HG03439 (cell line): ENCODE data around the gene CTDP1.

Source experiments
- ATAC-seq: cut with Tn5 transposase; IDR thresholded peaks from one replicate; pipeline ENCODE4 v1.9.1; 2021; ENCODE audit warnings: mild to moderate bottlenecking, moderate library complexity; ENCODE audit not compliant: unreplicated experiment

Gene CTDP1

GRCh38 chr18:79695856-79696850 is 16.6 kb downstream of the CTDP1 start:
- ATAC-seq = no peak

- no peak for ATAC-seq
These were observed 17.6 kb downstream of the CTDP1 start for GRCh38 chr18:79697178-79697577.

GRCh38 chr18:79697976-79698375 is 18.4 kb downstream of the CTDP1 start:
- no peak for ATAC-seq

GRCh38 chr18:79698668-79699335 is 19.2 kb downstream of the CTDP1 start:
- no peak for ATAC-seq

GRCh38 chr18:79699653-79700052 is 20.1 kb downstream of the CTDP1 start:
- no peak for ATAC-seq

- no peak for ATAC-seq
These were observed 23.3 kb downstream of the CTDP1 start for GRCh38 chr18:79702906-79703305.

GRCh38 chr18:79704631-79705030 is 25.0 kb downstream of the CTDP1 start:
- ATAC-seq = no peak

GRCh38 chr18:79705272-79705671 is 25.7 kb downstream of the CTDP1 start:
- no peak for ATAC-seq

GRCh38 chr18:79706006-79706405 is 26.4 kb downstream of the CTDP1 start:
- no peak for ATAC-seq

GRCh38 chr18:79706658-79707057 is 27.1 kb downstream of the CTDP1 start:
- no peak for ATAC-seq

- no peak for ATAC-seq
These were observed 27.6 kb downstream of the CTDP1 start for GRCh38 chr18:79707239-79707638.

GRCh38 chr18:79707671-79708070 is 28.1 kb downstream of the CTDP1 start:
- no peak for ATAC-seq

GRCh38 chr18:79708412-79708811 is 28.8 kb downstream of the CTDP1 start:
- no peak for ATAC-seq

- ATAC-seq = no peak
These were observed 32.7 kb downstream of the CTDP1 start for GRCh38 chr18:79712206-79712857.

GRCh38 chr18:79713341-79713740 is 33.7 kb downstream of the CTDP1 start:
- ATAC-seq = no peak

- ATAC-seq = no peak
These were observed 35.1 kb downstream of the CTDP1 start for GRCh38 chr18:79714531-79715240.

GRCh38 chr18:79715280-79715679 is 35.7 kb downstream of the CTDP1 start:
- no peak for ATAC-seq

- ATAC-seq = no peak
These were observed 37.5 kb downstream of the CTDP1 start for GRCh38 chr18:79717059-79717458.

GRCh38 chr18:79717555-79718074 is 38.0 kb downstream of the CTDP1 start:
- no peak for ATAC-seq

- ATAC-seq = no peak
These were observed 38.5 kb downstream of the CTDP1 start for GRCh38 chr18:79718126-79718525.
